Measurements from ENCODE around the gene PLEKHG3. TPM values are rescaled to one million over a fixed set of nuclear protein-coding genes. Genes with fewer than 3 reads are reported as not detected.
"Not testable (repeated sequence)": the region's sequence is repeated elsewhere in the genome, so short reads cannot be mapped to it uniquely, and the experiment has no call there.

PLEKHG3 gene
- 10 to 100 TPM; 57.8 to 69.7 TPM for total RNA-seq

GRCh38 chr14:64704143-64704742 is at the start of gene PLEKHG3:
TSS of gene PLEKHG3 (plus strand) at chr14:64704424. CDS start at chr14:64727632, 23,208 bp downstream.
- DNase-seq (ENCODE audit: low spot score), result peak; percentile 78
- Histone ChIP-seq H3K36me3 (no peaks in the 10 kb centered on the region), H3K27ac (peak within 1 kb of the TSS; percentile 77 to 78), H3K27me3 (replicated peaks; ENCODE audit: insufficient read depth) (no peaks in the 10 kb centered on the region), H3K9me3 (no peaks in the 10 kb centered on the region), H3K4me1 (replicated peaks) (peaks cover 9% of the 10 kb centered on the region), H3K4me3 (peak within 1 kb of the TSS; percentile 62 to 84)
- TF ChIP-seq CTCF (IDR thresholded peaks at IDR 0.05) (peak in 1 of 4 experiments; percentile 5), POLR2AphosphoS5 (IDR thresholded peaks at IDR 0.05) (peak; percentile 60), POLR2A (IDR thresholded peaks at IDR 0.05) (peak; percentile 86)
- under 1% methylated on average over 50 of the region's 69 CpGs for WGBS
- intact Hi-C loops (cut with DNase I), result no loop called here

- intact Hi-C loops (cut with DNase I), result no loop called here
- H3K36me3 ChIP-seq, result no peaks in the 10 kb centered on the region
- no peak for DNase-seq (ENCODE audit: low spot score)
- H3K27ac ChIP-seq, result no peak overlapping the region
- TF ChIP-seq POLR2AphosphoS5 (IDR thresholded peaks at IDR 0.05), result no peak
- TF ChIP-seq CTCF (IDR thresholded peaks at IDR 0.05), result no peak
- no peak for TF ChIP-seq POLR2A (IDR thresholded peaks at IDR 0.05)
- H3K4me1 ChIP-seq (replicated peaks), result no peaks in the 10 kb centered on the region
- no peaks in the 10 kb centered on the region for H3K27me3 ChIP-seq (replicated peaks; ENCODE audit: insufficient read depth)
- no peak overlapping the region for H3K4me3 ChIP-seq
- 80% methylated on average over 10 of the region's 10 CpGs for WGBS
- no peaks in the 10 kb centered on the region for H3K9me3 ChIP-seq
These were observed 49.3 kb upstream of the PLEKHG3 start for GRCh38 chr14:64654901-64655300.

GRCh38 chr14:64656986-64657385 is 47.2 kb upstream of the PLEKHG3 start:
- Histone ChIP-seq H3K27ac (no peak overlapping the region), H3K4me1 (replicated peaks) (no peaks in the 10 kb centered on the region)
- WGBS, result 23% methylated on average over 4 of the region's 4 CpGs

GRCh38 chr14:64658201-64658600 is 46.0 kb upstream of the PLEKHG3 start:
- DNase-seq (ENCODE audit: low spot score), result no peak
- H3K36me3 ChIP-seq, result no peaks in the 10 kb centered on the region
- no CpG with 5 or more reads among the region's 35 CpGs for WGBS
- intact Hi-C loops (cut with DNase I), result no loop called here
- H3K4me1 ChIP-seq (replicated peaks), result no peaks in the 10 kb centered on the region
- no peak overlapping the region for H3K4me3 ChIP-seq
- no peaks in the 10 kb centered on the region for H3K27me3 ChIP-seq (replicated peaks; ENCODE audit: insufficient read depth)
- no peaks in the 10 kb centered on the region for H3K9me3 ChIP-seq
- TF ChIP-seq CTCF (IDR thresholded peaks at IDR 0.05), result no peak
- no peak for TF ChIP-seq POLR2AphosphoS5 (IDR thresholded peaks at IDR 0.05)
- no peak for TF ChIP-seq POLR2A (IDR thresholded peaks at IDR 0.05)
- no peak overlapping the region for H3K27ac ChIP-seq

More at GRCh38 chr14:64656986-64657385, 47.2 kb upstream of the PLEKHG3 start:
- Histone ChIP-seq H3K4me3 (no peak overlapping the region), H3K9me3 (no peaks in the 10 kb centered on the region), H3K36me3 (no peaks in the 10 kb centered on the region), H3K27me3 (replicated peaks; ENCODE audit: insufficient read depth) (no peaks in the 10 kb centered on the region)
- DNase-seq (ENCODE audit: low spot score), result no peak
- TF ChIP-seq CTCF (IDR thresholded peaks at IDR 0.05) (no peak), POLR2AphosphoS5 (IDR thresholded peaks at IDR 0.05) (no peak), POLR2A (IDR thresholded peaks at IDR 0.05) (no peak)
- intact Hi-C loops (cut with DNase I), result no loop called here

GRCh38 chr14:64658700-64659264 is 45.4 kb upstream of the PLEKHG3 start:
- H3K4me3 ChIP-seq; intact Hi-C loops (cut with DNase I); H3K9me3 ChIP-seq; H3K27me3 ChIP-seq (replicated peaks; ENCODE audit: insufficient read depth); DNase-seq (ENCODE audit: low spot score); H3K36me3 ChIP-seq; H3K27ac ChIP-seq; H3K4me1 ChIP-seq (replicated peaks): not testable (repeated sequence)
- WGBS, result 86% methylated on average over 9 of the region's 13 CpGs
